Fibroblast of lung (primary cell): Measurements from ENCODE around the gene RNF157. TPM values are rescaled to one million over a fixed set of nuclear protein-coding genes. Genes with fewer than 3 reads are reported as not detected.

Source experiments
- DNase-seq, 2 donors: peaks; one replicate each; pipeline versions ENCODE4 v3.0.0 to v3.0.0-alpha.2; 2010; ENCODE audit warnings: low read depth in 2 of 2
- H2AFZ ChIP-seq: 2 replicates; pipeline ENCODE4 v1.5.1; 2012; ENCODE audit warnings: low read length, control low read depth, inconsistent platforms
- H3K27ac ChIP-seq: 2 replicates; pipeline ENCODE4 v1.5.1; 2011; ENCODE audit warnings: low read length, control low read depth; ENCODE audit not compliant: insufficient read depth
- H3K27me3 ChIP-seq: 2 replicates; pipeline ENCODE4 v1.5.1; 2011; ENCODE audit warnings: mild to moderate bottlenecking, low read length; ENCODE audit not compliant: control insufficient read depth, insufficient read depth
- H3K36me3 ChIP-seq: 2 replicates; pipeline ENCODE4 v1.5.1; 2011; ENCODE audit warnings: low read length; ENCODE audit not compliant: control insufficient read depth, insufficient read depth
- H3K4me1 ChIP-seq: 2 replicates; pipeline ENCODE4 v1.5.1; 2011; ENCODE audit warnings: low read length; ENCODE audit not compliant: control insufficient read depth, insufficient read depth; ENCODE audit errors: extremely low read depth
- H3K4me2 ChIP-seq: 2 replicates; pipeline ENCODE4 v1.5.1; 2011; ENCODE audit warnings: low read length, control low read depth; ENCODE audit not compliant: insufficient read depth; ENCODE audit errors: extremely low read depth
- H3K4me3 ChIP-seq, 4 experiments: fragments of 200-600 bp in 1 of 4; sonication (generic) in 1 of 4; replicated peaks in 1 of 4; 2 replicates each; pipeline ENCODE4 v1.5.1; 2011 to 2016; ENCODE audit warnings: low read length in 4 of 4, low read depth in 3 of 4, mild to moderate bottlenecking in 3 of 4, control low read depth in 2 of 4, inconsistent platforms in 1 of 4, mixed read lengths in 1 of 4; ENCODE audit not compliant: insufficient read depth in 1 of 4; ENCODE audit errors: control extremely low read depth in 1 of 4
- H3K79me2 ChIP-seq: 2 replicates; pipeline ENCODE4 v1.5.1; 2012; ENCODE audit warnings: mild to moderate bottlenecking, low read length, inconsistent platforms; ENCODE audit not compliant: control insufficient read depth, insufficient read depth
- H3K9ac ChIP-seq: 2 replicates; pipeline ENCODE4 v1.5.1; 2011; ENCODE audit warnings: mild to moderate bottlenecking, low read length, control low read depth; ENCODE audit not compliant: insufficient read depth
- H3K9me3 ChIP-seq: 2 replicates; pipeline ENCODE4 v1.5.1; 2012; ENCODE audit warnings: low read depth, low read length; ENCODE audit not compliant: control insufficient read depth, insufficient read depth
- H4K20me1 ChIP-seq: 2 replicates; pipeline ENCODE4 v1.5.1; 2011; ENCODE audit warnings: low read length; ENCODE audit not compliant: control insufficient read depth, insufficient read depth; ENCODE audit errors: extremely low read depth
- CTCF ChIP-seq, 2 donors: IDR thresholded peaks in 1 of 2; conservative IDR thresholded peaks in 1 of 2; 1 replicate in 1 of 2; 2 replicates in 1 of 2; pipeline ENCODE4 v1.5.1; 2011 to 2012; ENCODE audit warnings: low read length in 2 of 2, control low read depth in 1 of 2, inconsistent platforms in 1 of 2, low read depth in 1 of 2, mild to moderate bottlenecking in 1 of 2
- EZH2 ChIP-seq: IDR thresholded peaks from 2 replicates; pipeline ENCODE4 v1.5.1; 2012; ENCODE audit warnings: low read length, control low read depth, mild to moderate bottlenecking; ENCODE audit errors: missing control alignments
- polyA plus RNA-seq, 2 donors: library from polyadenylated mRNA; depleted of rRNA in 1 of 2; stranded (reverse) in 1 of 2; unstranded in 1 of 2; fragments of >200 nt; gene quantifications; 2 replicates each; pipeline ENCODE4 v1.2.1, GENCODE V29; 2011 to 2012; ENCODE audit warnings: missing spikeins in 1 of 2
- total RNA-seq: library from RNA; depleted of rRNA; stranded (reverse); fragments of >200 nt; gene quantifications from 2 replicates; pipeline ENCODE4 v1.2.1, GENCODE V29; 2014

RNF157 gene
- total and polyA plus RNA-seq, 2 donors (not counting 1 experiment from before 2014, with no cell fraction given) = 2.0 to 3.1 TPM

- Histone ChIP-seq H3K79me2 (no peaks in the 10 kb centered on the region), H2AFZ (no peak overlapping the region), H3K9me3 (no peaks in the 10 kb centered on the region), H3K27ac (no peak overlapping the region), H3K4me3 (no peak overlapping the region), H3K9ac (no peak overlapping the region), H4K20me1 (no peaks in the 10 kb centered on the region), H3K4me2 (no peak overlapping the region), H3K4me1 (no peaks in the 10 kb centered on the region), H3K27me3 (no peaks in the 10 kb centered on the region), H3K36me3 (no peaks in the 10 kb centered on the region)
- no peak for DNase-seq
- TF ChIP-seq EZH2 = no peak
- TF ChIP-seq CTCF (conservative IDR thresholded peaks at IDR 0.05 in 1 of 2, IDR thresholded peaks at IDR 0.05 in 1 of 2; ENCODE audit: low read depth in 1 of 2, low read length in 2 of 2) = no peak
These were observed 76.4 kb downstream of the RNF157 start for GRCh38 chr17:76163919-76164318.

GRCh38 chr17:76161619-76162266, 78.5 kb downstream of the RNF157 start:
- Histone ChIP-seq H3K4me3 (no peak overlapping the region), H3K4me2 (no peak overlapping the region), H3K27me3 (peaks cover 4% of the 10 kb centered on the region), H3K9ac (no peak overlapping the region), H3K36me3 (no peaks in the 10 kb centered on the region), H3K27ac (no peak overlapping the region), H4K20me1 (no peaks in the 10 kb centered on the region), H3K4me1 (no peaks in the 10 kb centered on the region), H3K9me3 (no peaks in the 10 kb centered on the region), H2AFZ (no peak overlapping the region), H3K79me2 (no peaks in the 10 kb centered on the region)
- DNase-seq = no peak
- TF ChIP-seq EZH2 = no peak
- no peak for TF ChIP-seq CTCF (conservative IDR thresholded peaks at IDR 0.05 in 1 of 2, IDR thresholded peaks at IDR 0.05 in 1 of 2; ENCODE audit: low read depth in 1 of 2, low read length in 2 of 2)

GRCh38 chr17:76160896-76161528, 79.3 kb downstream of the RNF157 start:
- H3K36me3 ChIP-seq = no peaks in the 10 kb centered on the region
- TF ChIP-seq CTCF (conservative IDR thresholded peaks at IDR 0.05 in 1 of 2, IDR thresholded peaks at IDR 0.05 in 1 of 2; ENCODE audit: low read depth in 1 of 2, low read length in 2 of 2) (no peak), EZH2 (no peak)
- DNase-seq = no peak
- no peak overlapping the region for H3K4me2 ChIP-seq
- H3K27ac ChIP-seq = no peak overlapping the region
- no peaks in the 10 kb centered on the region for H3K4me1 ChIP-seq
- peaks cover 4% of the 10 kb centered on the region for H3K27me3 ChIP-seq
- no peaks in the 10 kb centered on the region for H4K20me1 ChIP-seq
- no peaks in the 10 kb centered on the region for H3K9me3 ChIP-seq
- H2AFZ ChIP-seq = no peak overlapping the region
- H3K4me3 ChIP-seq = no peak overlapping the region
- H3K79me2 ChIP-seq = no peaks in the 10 kb centered on the region
- no peak overlapping the region for H3K9ac ChIP-seq
